GM21528 (cell line): ENCODE data around the gene DCTD.
A peak's percentile ranks its signal among the peaks of the same experiment; 100 is the strongest.
"Not testable (repeated sequence)": the region's sequence is repeated elsewhere in the genome, so short reads cannot be mapped to it uniquely, and the experiment has no call there.

Experiments
- ATAC-seq: cut with Tn5 transposase; IDR thresholded peaks from one replicate; pipeline ENCODE4 v1.9.1; 2021; ENCODE audit warnings: mild to moderate bottlenecking, moderate library complexity; ENCODE audit not compliant: unreplicated experiment, low FRiP score

Gene DCTD

GRCh38 chr4:182922501-182923284 is 5.5 kb upstream of the DCTD start:
- ATAC-seq = no peak

GRCh38 chr4:182921608-182922007 is 4.4 kb upstream of the DCTD start:
- no peak for ATAC-seq

- no peak for ATAC-seq
Observed at GRCh38 chr4:182920676-182921075, 3.5 kb upstream of the DCTD start.

GRCh38 chr4:182918791-182919302 is 1.7 kb upstream of the DCTD start:
- peak; percentile 27 for ATAC-seq

GRCh38 chr4:182918044-182918607 is 940 bp upstream of the DCTD start:
- peak; percentile 31 for ATAC-seq

- ATAC-seq = peak; percentile 34
Observed at GRCh38 chr4:182916483-182917181, 554 bp downstream of the DCTD start.

- no peak for ATAC-seq
Observed at GRCh38 chr4:182914357-182914756, 2.8 kb downstream of the DCTD start.

GRCh38 chr4:182913621-182914020 is 3.6 kb downstream of the DCTD start:
- no peak for ATAC-seq

GRCh38 chr4:182913036-182913435 is 4.2 kb downstream of the DCTD start:
- no peak for ATAC-seq

GRCh38 chr4:182908124-182908523 is 9.1 kb downstream of the DCTD start:
- ATAC-seq = no peak

GRCh38 chr4:182907396-182907795 is 9.8 kb downstream of the DCTD start:
- no peak for ATAC-seq

GRCh38 chr4:182906786-182907185 is 10.4 kb downstream of the DCTD start:
- no peak for ATAC-seq

GRCh38 chr4:182905038-182905437 is 12.1 kb downstream of the DCTD start:
- ATAC-seq = no peak

GRCh38 chr4:182904211-182904761 is 12.9 kb downstream of the DCTD start:
- ATAC-seq = no peak

- ATAC-seq = no peak
Observed at GRCh38 chr4:182903013-182903412, 14.2 kb downstream of the DCTD start.

- no peak for ATAC-seq
Observed at GRCh38 chr4:182901337-182901736, 15.8 kb downstream of the DCTD start.

- not testable (repeated sequence) for ATAC-seq
Observed at GRCh38 chr4:182900021-182900420, 17.2 kb downstream of the DCTD start.

- no peak for ATAC-seq
Observed at GRCh38 chr4:182898479-182898799, 18.7 kb downstream of the DCTD start.

GRCh38 chr4:182897601-182898478 is 19.3 kb downstream of the DCTD start:
- ATAC-seq = no peak

GRCh38 chr4:182896421-182896820 is 20.8 kb downstream of the DCTD start:
- no peak for ATAC-seq
